ENCODE measurements around the gene PHF23.
"Not testable (repeated sequence)": the region's sequence is repeated elsewhere in the genome, so short reads cannot be mapped to it uniquely, and the experiment has no call there.

Gene PHF23

GRCh38 chr17:7258731-7259554 lies 19.7 kb upstream of the PHF23 start:
- DNase-seq (ENCODE audit: low read depth in 2 of 2): no peak

DNA sequence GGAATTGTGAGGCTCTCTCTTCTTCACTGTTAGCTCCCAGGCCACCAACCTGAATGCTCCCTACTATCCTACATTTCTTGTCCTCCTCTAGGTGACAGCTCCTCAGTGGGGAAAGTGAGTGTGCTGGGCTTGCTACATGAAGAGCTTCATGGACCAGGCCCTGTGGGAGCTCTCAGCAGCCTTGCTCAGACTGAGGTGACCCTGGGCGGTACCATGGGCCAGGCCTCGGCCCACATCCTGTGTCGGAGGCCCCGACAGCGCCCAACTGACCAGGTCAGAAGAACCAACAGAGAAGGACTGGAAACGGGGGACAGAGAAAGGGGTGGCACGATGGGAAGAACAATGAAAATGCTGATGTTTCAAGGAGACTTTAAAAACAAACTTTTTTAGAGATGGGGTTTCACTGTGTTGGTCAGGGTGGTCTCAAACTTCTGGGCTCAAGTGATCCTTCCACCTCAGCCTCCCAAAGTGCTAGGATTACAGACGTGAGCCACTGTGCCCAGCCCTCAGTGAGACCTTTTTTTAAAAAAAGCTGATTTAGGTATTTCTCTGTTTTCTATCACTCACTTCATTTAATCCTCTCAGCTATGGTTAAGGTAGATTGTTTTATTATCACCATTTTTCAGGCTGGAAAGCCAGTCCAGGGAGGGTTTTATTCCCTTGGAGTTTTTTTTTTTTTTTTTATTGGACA lies 17.7 kb upstream of the PHF23 start:
- no peak for DNase-seq (ENCODE audit: low read depth in 2 of 2)

DNA sequence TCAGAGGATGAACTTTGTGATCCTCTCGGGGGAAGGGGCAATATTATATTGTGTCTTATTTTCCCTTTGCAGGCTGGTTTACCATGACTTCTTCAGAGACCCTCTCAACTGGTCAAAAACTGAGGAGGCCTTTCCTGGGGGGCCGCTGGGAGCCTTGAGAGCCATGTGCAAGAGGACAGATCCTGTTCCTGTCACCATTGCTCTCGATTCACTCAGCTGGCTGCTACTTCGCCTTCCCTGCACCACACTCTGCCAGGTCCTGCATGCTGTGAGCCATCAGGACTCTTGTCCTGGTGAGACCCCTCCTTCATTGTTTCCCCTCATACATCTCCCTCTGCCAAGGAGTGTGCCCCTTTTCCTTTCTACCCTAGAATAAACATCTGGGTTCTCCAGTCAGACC lies 15.3 kb upstream of the PHF23 start:
- no peak for DNase-seq (ENCODE audit: low read depth in 2 of 2)

GRCh38 chr17:7253082-7253481 lies 13.8 kb upstream of the PHF23 start:
- DNase-seq (ENCODE audit: low read depth in 2 of 2): no peak

GRCh38 chr17:7252176-7253043 lies 13.2 kb upstream of the PHF23 start, which contains the start of gene ELP5:
ELP5 (plus strand) TSS chr17:7252215; CDS start chr17:7252551, 336 bp downstream.
- DNase-seq (ENCODE audit: low read depth in 2 of 2): peak; percentile 86 to 88

GRCh38 chr17:7251661-7252175 lies 12.5 kb upstream of the PHF23 start, which contains the start of gene CTDNEP1:
CTDNEP1 (minus strand) TSS chr17:7251734; CDS start chr17:7251296, 438 bp downstream.
- peak; percentile 95 to 98 for DNase-seq (ENCODE audit: low read depth in 2 of 2)

DNA sequence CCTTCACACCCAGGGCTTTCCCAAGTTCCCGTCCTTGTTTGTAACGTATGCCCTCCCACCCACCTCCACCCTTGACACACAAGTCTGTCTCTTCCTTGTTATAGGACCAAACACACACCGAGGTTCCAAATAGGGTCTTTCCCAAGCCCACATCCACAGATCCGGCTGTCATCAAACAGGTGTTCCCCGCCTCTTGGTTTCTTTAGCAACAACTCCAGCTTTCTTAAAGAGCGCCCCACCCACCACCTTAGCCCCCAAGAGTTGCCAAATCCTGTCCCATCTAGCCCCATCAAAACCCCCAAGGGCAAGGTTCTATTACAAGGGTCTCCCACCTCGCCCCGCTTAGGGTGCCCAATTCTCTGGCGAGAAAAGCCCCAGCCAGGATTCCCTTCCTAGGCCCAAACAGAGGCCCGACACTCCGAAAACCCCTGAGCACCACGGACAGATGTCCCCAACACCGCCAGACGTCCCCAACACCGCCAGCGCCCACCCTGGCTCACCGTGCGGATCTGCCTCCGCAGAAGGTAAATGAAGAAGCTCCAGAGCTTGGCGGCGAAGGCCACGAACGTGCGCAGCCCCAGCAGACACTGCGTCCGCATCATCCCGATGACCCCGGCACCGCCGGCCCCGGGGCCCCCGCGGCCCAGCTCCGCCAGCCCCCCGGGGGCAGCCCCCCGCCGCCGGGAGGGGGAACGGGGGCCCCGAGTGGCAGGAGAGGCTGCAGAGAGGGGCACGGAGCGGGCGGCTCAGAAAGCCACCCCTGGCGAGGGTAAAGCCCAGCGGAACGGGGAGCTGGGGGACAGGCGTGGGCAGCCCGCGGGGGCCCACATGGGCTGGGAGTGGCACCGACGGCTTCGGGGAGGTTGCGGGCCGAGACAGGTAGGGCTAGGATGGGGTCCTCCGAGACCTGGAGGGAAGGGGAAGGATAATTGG lies 11.7 kb upstream of the PHF23 start:
- no peak for DNase-seq (ENCODE audit: low read depth in 2 of 2)

- DNase-seq (ENCODE audit: low read depth in 2 of 2): no peak
Observed at GRCh38 chr17:7249830-7250229, 10.6 kb upstream of the PHF23 start.

GRCh38 chr17:7249214-7249613 lies 10.0 kb upstream of the PHF23 start:
- no peak for DNase-seq (ENCODE audit: low read depth in 2 of 2)

- no peak for DNase-seq (ENCODE audit: low read depth in 2 of 2)
Observed at GRCh38 chr17:7248796-7249195, 9.5 kb upstream of the PHF23 start.

DNA sequence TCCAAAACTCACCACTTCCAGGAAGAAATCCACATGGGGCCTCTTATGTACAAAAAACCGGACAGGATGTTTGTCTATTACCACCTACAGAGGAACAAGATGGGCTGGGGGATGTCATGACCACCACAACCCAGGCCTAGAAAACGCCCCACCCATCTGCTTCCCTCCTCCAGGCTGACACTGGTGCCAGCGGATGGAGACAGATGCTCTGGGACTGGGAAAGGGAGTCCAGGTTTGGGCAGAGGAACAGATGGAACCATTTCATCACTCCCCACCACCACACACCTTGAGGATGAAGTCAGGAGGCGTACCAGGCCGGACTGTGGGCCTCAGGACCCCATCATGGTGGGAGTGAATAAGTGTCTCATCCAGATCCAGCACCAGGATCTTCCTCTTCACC lies 7.5 kb upstream of the PHF23 start:
- DNase-seq (ENCODE audit: low read depth in 2 of 2): no peak

DNA sequence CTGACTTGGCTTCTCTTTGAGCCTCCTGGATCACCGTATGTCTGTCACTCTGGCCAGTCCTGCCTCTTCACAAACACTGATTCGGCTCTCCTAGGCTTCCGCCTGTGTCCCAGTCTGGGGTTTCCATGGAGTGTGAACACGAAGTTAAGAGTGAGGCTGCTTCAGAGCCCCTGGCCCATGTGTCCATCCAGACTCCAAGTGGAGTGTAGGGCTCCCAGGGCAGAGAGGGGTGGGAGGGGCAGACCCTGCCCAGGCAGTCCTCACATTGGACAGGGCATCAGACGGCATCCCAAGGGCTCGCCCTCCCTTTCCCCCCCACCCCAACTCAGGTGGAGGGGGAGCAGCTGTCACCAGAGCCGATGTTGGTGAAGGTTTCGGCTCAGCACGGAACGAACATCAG lies 4.6 kb upstream of the PHF23 start:
- not testable (repeated sequence) for DNase-seq (ENCODE audit: low read depth in 2 of 2)

DNA sequence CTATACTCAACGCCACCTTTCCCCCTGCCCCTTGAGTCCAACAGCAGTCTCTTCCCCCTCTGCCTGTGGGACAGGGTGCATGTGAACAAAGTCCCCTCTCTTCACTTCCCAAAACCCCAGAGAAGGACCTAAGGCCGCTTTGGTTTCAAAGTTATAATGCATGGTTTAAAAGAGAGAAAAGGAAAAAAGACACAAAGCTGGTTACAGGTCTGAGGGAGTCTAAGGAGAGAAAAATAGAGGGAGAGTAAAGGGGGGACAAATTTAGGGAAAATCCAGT lies 4.1 kb upstream of the PHF23 start:
- no peak for DNase-seq (ENCODE audit: low read depth in 2 of 2)

GRCh38 chr17:7242717-7243452 lies 3.6 kb upstream of the PHF23 start:
- peak; percentile 83 to 84 for DNase-seq (ENCODE audit: low read depth in 2 of 2)

DNA sequence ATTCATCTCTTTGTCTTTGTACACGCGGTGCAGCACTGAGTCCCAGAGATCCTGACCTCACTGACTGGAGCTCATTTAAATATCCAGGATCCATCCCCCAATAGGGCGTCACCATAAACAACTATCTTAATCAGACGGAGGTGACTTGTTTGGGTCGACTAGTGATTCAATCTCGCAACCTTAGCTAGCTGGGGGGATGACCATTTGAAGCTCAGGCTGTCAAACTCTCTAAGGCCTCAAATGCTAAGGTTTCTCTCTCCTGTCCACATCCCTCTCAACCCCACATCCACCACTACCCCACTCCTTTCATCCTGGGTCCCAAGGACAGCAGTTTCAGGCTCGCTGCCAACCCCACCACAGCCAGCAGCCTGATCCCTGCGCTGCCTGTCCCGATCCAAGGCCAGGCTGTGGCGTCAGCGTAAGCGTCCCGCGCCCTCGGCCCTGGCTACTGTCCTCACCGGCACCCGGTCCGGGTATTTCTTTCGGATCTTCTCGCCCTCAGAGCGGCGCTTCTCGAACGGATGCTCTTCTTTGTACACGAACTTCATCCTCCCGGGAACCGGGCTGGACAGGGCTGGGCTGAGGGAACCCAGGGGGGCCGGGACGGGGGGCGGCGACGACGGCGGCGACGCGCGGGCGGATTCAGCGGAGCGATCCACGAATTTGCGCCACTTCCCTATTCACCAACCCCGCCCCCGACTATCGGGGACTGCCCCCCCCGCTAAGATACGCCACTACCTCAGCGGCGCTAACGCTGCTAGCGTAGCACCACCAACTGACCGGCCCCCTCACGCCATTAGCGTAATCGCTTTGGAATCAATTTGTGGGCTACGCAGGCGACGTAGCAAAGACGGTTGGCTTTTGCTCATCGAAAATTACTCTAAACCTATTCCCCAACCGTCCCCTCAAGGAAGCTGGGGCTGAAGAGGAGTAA lies 2.8 kb upstream of the PHF23 start, which contains the start of gene GABARAP:
TSS of gene GABARAP (minus strand) at position 667 of the 934 bp plus-strand sequence. CDS start at position 548, 119 bp downstream.
- peak; percentile 81 to 83 for DNase-seq (ENCODE audit: low read depth in 2 of 2)

DNA sequence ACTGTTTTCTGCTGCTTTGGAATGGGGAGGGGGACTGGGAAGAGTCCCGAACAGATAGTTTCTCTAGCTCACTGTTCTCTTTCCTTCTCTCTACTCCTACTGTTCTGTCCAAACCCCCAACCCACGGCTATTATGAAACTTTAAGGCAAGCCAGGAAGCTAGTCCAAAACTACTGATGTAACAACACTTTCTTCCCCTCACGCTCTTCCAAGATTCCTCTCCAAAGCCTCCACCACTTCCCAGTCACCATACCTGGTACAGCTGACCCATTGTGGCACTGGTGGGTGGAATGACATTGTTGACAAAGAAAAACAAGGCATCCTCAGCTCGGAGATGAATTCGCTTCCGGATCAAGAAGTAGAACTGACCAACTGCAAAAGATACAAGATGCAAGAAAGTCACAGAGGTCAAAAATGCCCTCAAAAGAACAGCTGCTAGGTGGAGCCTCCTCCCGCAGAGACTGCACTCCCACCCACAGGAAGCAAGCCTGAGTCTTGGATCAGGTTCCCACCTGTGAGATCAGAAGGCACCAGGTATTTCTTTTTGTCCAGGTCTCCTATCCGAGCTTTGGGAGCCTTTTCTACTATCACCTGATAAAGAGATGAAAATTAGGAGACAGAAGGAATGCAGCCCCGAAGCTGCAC lies 2.0 kb upstream of the PHF23 start:
- no peak for DNase-seq (ENCODE audit: low read depth in 2 of 2)

GRCh38 chr17:7240375-7240774 lies 1.1 kb upstream of the PHF23 start:
- DNase-seq (ENCODE audit: low read depth in 2 of 2): no peak

DNA sequence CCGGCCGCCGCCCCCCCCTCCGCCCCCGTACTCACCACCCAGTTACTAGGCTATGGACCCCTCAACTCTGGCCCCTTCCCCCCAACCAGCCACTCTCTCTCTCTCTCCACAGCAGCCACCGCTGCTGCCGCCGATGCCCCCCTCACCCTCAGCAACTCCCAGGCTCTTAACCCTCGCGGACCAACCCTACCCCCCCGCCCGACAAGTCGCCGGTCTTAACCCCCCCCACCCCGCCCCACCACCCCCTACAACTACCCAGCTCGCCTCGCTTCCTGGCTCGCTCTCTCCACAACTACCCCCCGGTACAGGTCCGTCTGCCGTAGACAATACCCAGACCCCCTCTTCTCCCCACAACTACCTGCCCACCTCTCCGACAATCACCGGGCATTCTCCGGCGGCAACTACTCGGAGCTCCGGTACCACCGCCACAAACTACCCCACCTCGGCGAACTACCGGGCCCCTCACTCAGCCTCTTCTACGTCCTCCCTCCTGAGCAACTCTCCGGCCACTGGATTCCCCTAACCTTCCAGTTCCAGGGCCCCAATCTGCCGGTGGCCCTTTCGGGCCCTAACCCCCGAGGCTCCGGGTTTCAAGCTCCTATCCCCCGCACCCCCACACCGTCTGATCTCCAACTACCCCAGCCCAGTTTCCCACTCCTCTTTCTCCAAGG lies 702 bp downstream of the PHF23 start:
- DNase-seq (ENCODE audit: low read depth in 2 of 2): no peak
